ENCODE measurements around the gene OTUB1.

DNA sequence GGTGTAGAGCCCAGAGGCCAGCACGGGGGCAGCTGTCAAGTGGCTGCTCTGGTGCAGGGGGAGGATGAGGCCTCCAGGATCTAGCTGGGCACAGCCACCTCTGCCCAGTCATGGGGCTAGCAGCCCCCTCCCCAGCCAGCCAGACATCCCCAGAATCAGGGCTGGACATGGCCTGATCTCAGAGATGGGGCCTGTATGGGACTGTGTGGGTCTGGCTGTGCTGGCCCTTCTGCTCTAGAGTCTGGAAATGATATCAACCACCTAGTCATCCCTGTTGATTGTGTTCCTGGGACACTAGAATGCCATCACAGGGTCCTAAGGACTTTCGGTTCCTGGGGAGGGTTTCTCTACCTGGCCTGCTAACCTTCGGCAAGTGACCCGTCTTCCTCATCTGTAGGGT lies 52.3 kb downstream of the OTUB1 start:
- no peak for TF ChIP-seq EZH2 (IDR thresholded peaks at IDR 0.05; ENCODE audit: insufficient read depth, poor library complexity, severe bottlenecking)
- no peak for TF ChIP-seq EZH2phosphoT487 (IDR thresholded peaks at IDR 0.05; ENCODE audit: insufficient read depth, low read depth)
